GM12878 (cell line): ENCODE measurements around the gene PID1. TPM values are rescaled to one million over a fixed set of nuclear protein-coding genes. Genes with fewer than 3 reads are reported as not detected.

Experiments used
- ATAC-seq: fragments of 200-7000 bp; cut with Tn5 transposase; 3 replicates; pipeline ENCODE4 v1.9.1; 2020; ENCODE audit warnings: mild to moderate bottlenecking, moderate library complexity
- BruUV-seq: library from RNA; stranded (reverse); fragments of 400-500 nt; replicated peaks from 2 replicates; lab custom pipeline; 2021; lab: Mats Ljungman, UMichigan
- CTCF ChIA-PET: fragments of 300-600 bp; sonication (Branson Sonifier 250); formaldehyde crosslinking; extraction: SDS; loops from one replicate; lab custom pipeline; 2021; ENCODE audit warnings: inconsistent platforms; lab: Yijun Ruan, JAX
- POLR2A ChIA-PET: fragments of 350-600 bp; formaldehyde crosslinking; extraction: SDS; loops from one replicate; lab custom pipeline; 2021; ENCODE audit warnings: inconsistent platforms; lab: Charles Lee
- RAD21 ChIA-PET: fragments of 300-600 bp; sonication (Branson Sonifier 250); formaldehyde crosslinking; loops from one replicate; lab custom pipeline; 2023; ENCODE audit warnings: antibody characterized with exemption; ENCODE audit not compliant: unreplicated experiment; lab: Charles Lee
- SMC1A ChIA-PET: fragments of 300-600 bp; sonication (Branson Sonifier 250); formaldehyde crosslinking; loops from one replicate; lab custom pipeline; 2023; ENCODE audit not compliant: unreplicated experiment, uncharacterized antibody; lab: Charles Lee
- DNase-seq: peaks from one replicate; pipeline ENCODE4 v3.0.0-alpha.2; 2011; ENCODE audit warnings: low read depth, low spot score
- FAIRE-seq: peaks from 3 replicates; lab custom pipeline; 2011; peaks lifted over from hg19 to GRCh38; lab: Jason Lieb, UNC
- H2AFZ ChIP-seq: 2 replicates; pipeline ENCODE4 v1.6.0; 2011; ENCODE audit warnings: low read depth, low read length, control low read depth; ENCODE audit not compliant: control insufficient read depth
- H3K27ac ChIP-seq: 2 replicates; pipeline ENCODE4 v1.5.1; 2011; ENCODE audit warnings: control low read depth; ENCODE audit not compliant: control insufficient read depth, insufficient read depth
- H3K27me3 ChIP-seq, 2 experiments: replicated peaks in 1 of 2; 2 replicates each; pipeline versions ENCODE4 v1.6.0 to v1.6.1; 2011; ENCODE audit warnings: low read length in 1 of 2; ENCODE audit not compliant: control insufficient read depth in 2 of 2, insufficient read depth in 2 of 2
- H3K36me3 ChIP-seq, 2 experiments: 2 replicates each; pipeline ENCODE4 v1.5.1; 2011; ENCODE audit warnings: low read length in 1 of 2; ENCODE audit not compliant: control insufficient read depth in 2 of 2, insufficient read depth in 2 of 2
- H3K4me1 ChIP-seq: 2 replicates; pipeline ENCODE4 v1.6.1; 2011; ENCODE audit warnings: mild to moderate bottlenecking, low read length, moderate library complexity, mixed read lengths; ENCODE audit not compliant: control insufficient read depth, insufficient read depth
- H3K4me2 ChIP-seq: 2 replicates; pipeline ENCODE4 v1.6.0; 2011; ENCODE audit warnings: control low read depth; ENCODE audit not compliant: control insufficient read depth, insufficient read depth
- H3K4me3 ChIP-seq: fragments of 200-600 bp; sonication (generic); 2 replicates; pipeline ENCODE4 v1.5.1; 2016
- H3K79me2 ChIP-seq: 2 replicates; pipeline ENCODE4 v1.6.0; 2011; ENCODE audit warnings: low read length; ENCODE audit not compliant: control insufficient read depth, insufficient read depth
- H3K9ac ChIP-seq: 2 replicates; pipeline ENCODE4 v1.8.0; 2011; ENCODE audit warnings: low read length, control low read depth, mixed read lengths; ENCODE audit not compliant: control insufficient read depth, insufficient read depth
- H3K9me3 ChIP-seq: replicated peaks from 3 replicates; pipeline ENCODE4 v1.5.1; 2011; ENCODE audit warnings: mild to moderate bottlenecking, low read length; ENCODE audit not compliant: control insufficient read depth, insufficient read depth
- H4K20me1 ChIP-seq: 2 replicates; pipeline ENCODE4 v1.6.0; 2011; ENCODE audit not compliant: control insufficient read depth, insufficient read depth
- BMI1 ChIP-seq: fragments of 450-650 bp; IDR thresholded peaks from 2 replicates; pipeline ENCODE4 v1.6.1; 2016; ENCODE audit warnings: mild to moderate bottlenecking, moderate library complexity, borderline replicate concordance
- CREM ChIP-seq: IDR thresholded peaks from 2 replicates; pipeline ENCODE4 v1.6.1; 2014; ENCODE audit warnings: antibody characterized with exemption, low read depth
- DPF2 ChIP-seq: fragments of 450-650 bp; IDR thresholded peaks from 2 replicates; pipeline ENCODE4 v1.6.1; 2017; ENCODE audit warnings: mild to moderate bottlenecking
- E2F4 ChIP-seq: IDR thresholded peaks from 2 replicates; pipeline ENCODE4 v1.6.1; 2012; ENCODE audit warnings: low read depth, low read length, improper control_type of control experiment
- FOXK2 ChIP-seq: fragments of 450-650 bp; IDR thresholded peaks from 2 replicates; pipeline ENCODE4 v1.6.1; 2017; ENCODE audit warnings: mild to moderate bottlenecking, moderate library complexity
- HDAC6 ChIP-seq: fragments of 200-600 bp; sonication (generic); IDR thresholded peaks from one replicate; pipeline ENCODE4 v1.8.0; 2017; ENCODE audit warnings: antibody characterized with exemption; ENCODE audit not compliant: unreplicated experiment
- LARP7 ChIP-seq: fragments of 450-650 bp; IDR thresholded peaks from 2 replicates; pipeline ENCODE4 v1.6.1; 2017; ENCODE audit warnings: mild to moderate bottlenecking
- NBN ChIP-seq: fragments of 450-650 bp; IDR thresholded peaks from 2 replicates; pipeline ENCODE4 v1.6.1; 2016
- RAD51 ChIP-seq: fragments of 450-650 bp; IDR thresholded peaks from 2 replicates; pipeline ENCODE4 v1.6.1; 2016; ENCODE audit warnings: moderate library complexity, mild to moderate bottlenecking, inconsistent platforms
- SKIL ChIP-seq: fragments of 450-650 bp; IDR thresholded peaks from 2 replicates; pipeline ENCODE4 v1.6.1; 2017; ENCODE audit warnings: mild to moderate bottlenecking, low read depth, inconsistent platforms; ENCODE audit not compliant: poor library complexity, severe bottlenecking
- SPI1 ChIP-seq: IDR thresholded peaks from 2 replicates; pipeline ENCODE4 v1.6.1; 2011; ENCODE audit warnings: low read depth, mild to moderate bottlenecking, low read length, moderate library complexity, borderline replicate concordance; ENCODE audit not compliant: insufficient read depth
- TCF7 ChIP-seq: IDR thresholded peaks from 2 replicates; pipeline ENCODE4 v1.6.1; 2014; ENCODE audit warnings: antibody characterized with exemption, borderline replicate concordance
- YBX1 ChIP-seq: fragments of 450-650 bp; IDR thresholded peaks from 2 replicates; pipeline ENCODE4 v1.6.1; 2016; ENCODE audit warnings: antibody characterized with exemption
- WGBS: methylation state at CpG from one replicate; pipeline ENCODE4 v1.1.6; 2016; ENCODE audit warnings: low lambda C conversion rate; ENCODE audit not compliant: insufficient replicate concordance, insufficient coverage; ENCODE audit errors: missing lambda C conversion rate; 5-methylcytosine and 5-hydroxymethylcytosine counted together
- in situ Hi-C: fragments of 300-500 bp; cut with MboI; formaldehyde crosslinking; loops from 9 replicates; pipeline ENCODE4 v1.14.3; 2018; ENCODE audit warnings: mixed read lengths
- intact Hi-C: fragments of 100-400 bp; cut with micrococcal nuclease; formaldehyde crosslinking; loops from one replicate; pipeline ENCODE4 v1.14.2; 2022; ENCODE audit not compliant: unreplicated experiment
- polyA plus RNA-seq, 11 experiments: library from polyadenylated mRNA; depleted of rRNA in 4 of 11; unstranded in 6 of 11; stranded (reverse) in 5 of 11; fragments of >200 nt; fragmentation: Nextera tagmentation in 4 of 11; fragmentation: Illumina TruSeq in 1 of 11; extraction: Ambion mirVana in 4 of 11; extraction: Trizol in 1 of 11; gene quantifications; 1 replicate in 1 of 11; 2 replicates in 10 of 11; pipeline versions ENCODE4 v1.2.1 to v1.2.3, GENCODE V29; 2011 to 2016; ENCODE audit warnings: inconsistent platforms in 2 of 11, missing spikeins in 2 of 11, low read depth in 1 of 11
- total RNA-seq, 4 experiments: library from RNA; depleted of rRNA in 3 of 4; stranded (reverse); fragments of >200 nt in 3 of 4; fragmentation: Illumina TruSeq in 1 of 4; extraction: Trizol in 1 of 4; gene quantifications; 2 replicates each; pipeline versions ENCODE4 v1.2.1 to v1.2.3, GENCODE V29; 2013 to 2021

PID1 gene
- total and polyA plus RNA-seq, 10 of the 15 experiments (the other 5 are each of a cell fraction or from before 2014, with no cell fraction given): not detected

GRCh38 chr2:229081411-229081810 lies 189.7 kb downstream of the PID1 start:
- H3K27me3 ChIP-seq: no peaks in the 10 kb centered on the region
- in situ Hi-C loops: no loop called here

More at GRCh38 chr2:229081411-229081810, 189.7 kb downstream of the PID1 start:
- no peaks in the 10 kb centered on the region for H3K36me3 ChIP-seq
- no peaks in the 10 kb centered on the region for H3K9me3 ChIP-seq
- ATAC-seq (no peak), DNase-seq (no peak), FAIRE-seq (no peak)
- CTCF ChIA-PET: interaction anchor here (1.2 kb wide), 1 partner anchor 9 kb away, joined by 3 read pairs; no protein-coding TSS in a partner anchor
- no peak overlapping the region for H3K4me3 ChIP-seq
- no peaks in the 10 kb centered on the region for H3K4me1 ChIP-seq
- SMC1A ChIA-PET: no interaction called here
- no peak overlapping the region for H3K9ac ChIP-seq
- no peak overlapping the region for H3K27ac ChIP-seq
- BruUV-seq: no TSS peak
- no peak overlapping the region for H3K4me2 ChIP-seq
- RAD21 ChIA-PET: no interaction called here
- POLR2A ChIA-PET: no interaction called here
- no peaks in the 10 kb centered on the region for H3K79me2 ChIP-seq
- H2AFZ ChIP-seq: no peak overlapping the region
- TF ChIP-seq DPF2 (no peak), SKIL (no peak), BMI1 (no peak), HDAC6 (no peak), FOXK2 (no peak), E2F4 (no peak), YBX1 (no peak), RAD51 (no peak), TCF7 (no peak), SPI1 (no peak), NBN (no peak), CREM (no peak), LARP7 (no peak)
- TF ChIP-seq, all 136 proteins: peak for 0
- H4K20me1 ChIP-seq: no peaks in the 10 kb centered on the region
- intact Hi-C loops: no loop called here
- whole genome bisulfite sequencing: 0% methylated on average over 1 of the region's 1 CpG
